ENCODE measurements around the gene RAB11A. TPM values are rescaled to one million over a fixed set of nuclear protein-coding genes. Genes with fewer than 3 reads are reported as not detected.

RAB11A gene
- total and polyA plus RNA-seq, 2 experiments from 2014 or later = 248 to 306 TPM

DNA sequence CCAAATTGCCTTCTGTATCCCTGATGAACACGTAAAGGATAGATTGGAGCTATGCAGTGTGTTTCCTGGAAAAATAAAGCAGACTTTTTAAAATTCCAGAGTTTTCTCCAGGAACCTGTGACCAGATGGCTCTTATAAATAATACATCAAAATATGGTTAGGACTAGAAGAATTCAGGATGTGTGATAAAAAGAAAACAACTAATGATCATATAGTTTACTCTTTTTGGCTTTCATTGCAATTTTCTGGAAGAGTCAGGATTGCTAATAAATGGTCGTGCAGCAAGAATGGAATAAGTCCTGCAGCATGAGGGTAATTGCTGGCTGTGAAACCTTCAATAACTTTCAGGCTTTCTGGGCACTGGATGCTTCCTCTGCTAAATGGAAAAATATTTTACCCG, 47.0 kb upstream of the RAB11A start:
- H3K4me1 ChIP-seq (ENCODE audit: insufficient read depth) = peaks cover 3% of the 10 kb centered on the region
- no peaks in the 10 kb centered on the region for H3K9me3 ChIP-seq (ENCODE audit: low read depth)
- no peaks in the 10 kb centered on the region for H3K9me2 ChIP-seq (replicated peaks; ENCODE audit: insufficient read depth)
- no peak overlapping the region for H3K27ac ChIP-seq
- no peak overlapping the region for H2AFZ ChIP-seq
- no peaks in the 10 kb centered on the region for H3K27me3 ChIP-seq
- DNase-seq (ENCODE audit: low spot score) = no peak
- no peak overlapping the region for H3K4me3 ChIP-seq
- H4K20me1 ChIP-seq (ENCODE audit: insufficient read depth, poor library complexity, severe bottlenecking) = no peaks in the 10 kb centered on the region
- TF ChIP-seq, protein P1, sequence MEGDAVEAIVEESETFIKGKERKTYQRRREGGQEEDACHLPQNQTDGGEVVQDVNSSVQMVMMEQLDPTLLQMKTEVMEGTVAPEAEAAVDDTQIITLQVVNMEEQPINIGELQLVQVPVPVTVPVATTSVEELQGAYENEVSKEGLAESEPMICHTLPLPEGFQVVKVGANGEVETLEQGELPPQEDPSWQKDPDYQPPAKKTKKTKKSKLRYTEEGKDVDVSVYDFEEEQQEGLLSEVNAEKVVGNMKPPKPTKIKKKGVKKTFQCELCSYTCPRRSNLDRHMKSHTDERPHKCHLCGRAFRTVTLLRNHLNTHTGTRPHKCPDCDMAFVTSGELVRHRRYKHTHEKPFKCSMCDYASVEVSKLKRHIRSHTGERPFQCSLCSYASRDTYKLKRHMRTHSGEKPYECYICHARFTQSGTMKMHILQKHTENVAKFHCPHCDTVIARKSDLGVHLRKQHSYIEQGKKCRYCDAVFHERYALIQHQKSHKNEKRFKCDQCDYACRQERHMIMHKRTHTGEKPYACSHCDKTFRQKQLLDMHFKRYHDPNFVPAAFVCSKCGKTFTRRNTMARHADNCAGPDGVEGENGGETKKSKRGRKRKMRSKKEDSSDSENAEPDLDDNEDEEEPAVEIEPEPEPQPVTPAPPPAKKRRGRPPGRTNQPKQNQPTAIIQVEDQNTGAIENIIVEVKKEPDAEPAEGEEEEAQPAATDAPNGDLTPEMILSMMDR (IDR thresholded peaks at IDR 0.05; ENCODE audit: poor library complexity) = no peak
- TF ChIP-seq EZH2 (IDR thresholded peaks at IDR 0.05; ENCODE audit: borderline replicate concordance) (no peak), EZH2phosphoT487 (IDR thresholded peaks at IDR 0.05; ENCODE audit: low read depth, severe bottlenecking, unreplicated experiment) (no peak)
- no peaks in the 10 kb centered on the region for H3K36me3 ChIP-seq (replicated peaks; ENCODE audit: insufficient read depth, low read depth)
- WGBS (ENCODE audit: low lambda C conversion rate, missing lambda C conversion rate) = 63% methylated on average over 3 of the region's 3 CpGs
- H3K4me2 ChIP-seq = no peak overlapping the region
- H3K79me2 ChIP-seq = no peaks in the 10 kb centered on the region

DNA sequence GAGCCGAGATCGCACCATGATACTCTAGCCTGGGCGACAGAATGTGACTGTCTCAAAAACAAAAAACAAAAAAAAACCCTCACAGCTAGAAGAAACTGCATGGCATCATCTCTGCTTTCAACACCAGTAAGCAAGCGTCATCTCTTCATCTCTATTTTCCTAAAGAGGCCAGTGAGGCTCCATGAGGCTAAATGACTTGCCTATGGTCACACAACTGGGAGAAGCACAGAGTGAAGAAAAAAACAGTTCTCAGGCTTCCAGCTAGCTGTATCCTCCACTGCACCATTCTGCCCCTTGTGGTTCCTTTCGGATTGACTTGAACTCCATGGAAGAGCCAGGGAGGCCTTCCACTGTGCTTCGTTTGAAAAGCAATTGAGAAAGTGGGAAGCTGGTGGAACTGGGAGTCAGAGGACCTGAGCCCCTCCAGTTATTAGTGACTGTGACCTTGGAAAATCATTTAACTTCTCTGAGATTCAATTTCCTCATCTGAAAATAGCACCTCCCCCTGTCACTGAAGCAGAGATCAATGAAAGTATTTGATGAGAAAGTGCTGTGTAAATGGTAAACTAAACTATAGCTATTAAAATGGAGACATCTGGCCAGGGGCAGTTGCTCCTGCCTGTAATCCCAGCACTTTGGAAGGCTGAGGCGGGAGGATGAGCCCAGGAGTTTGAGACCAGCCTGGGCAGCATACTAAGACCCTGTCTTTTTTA, 45.1 kb upstream of the RAB11A start:
- H3K4me3 ChIP-seq = no peak overlapping the region
- no peak overlapping the region for H3K4me2 ChIP-seq
- 64% methylated on average over 7 of the region's 7 CpGs for WGBS (ENCODE audit: low lambda C conversion rate, missing lambda C conversion rate)
- no peaks in the 10 kb centered on the region for H3K79me2 ChIP-seq
- peak overlapping the region; percentile 11 for H2AFZ ChIP-seq
- TF ChIP-seq, protein P1 (IDR thresholded peaks at IDR 0.05; ENCODE audit: poor library complexity) = peak; percentile 52
- no peak for TF ChIP-seq EZH2 (IDR thresholded peaks at IDR 0.05; ENCODE audit: borderline replicate concordance)
- TF ChIP-seq EZH2phosphoT487 (IDR thresholded peaks at IDR 0.05; ENCODE audit: low read depth, severe bottlenecking, unreplicated experiment) = no peak
- peaks cover 3% of the 10 kb centered on the region for H3K4me1 ChIP-seq (ENCODE audit: insufficient read depth)
- H3K27me3 ChIP-seq = no peaks in the 10 kb centered on the region
- no peaks in the 10 kb centered on the region for H3K36me3 ChIP-seq (replicated peaks; ENCODE audit: insufficient read depth, low read depth)
- no peaks in the 10 kb centered on the region for H4K20me1 ChIP-seq (ENCODE audit: insufficient read depth, poor library complexity, severe bottlenecking)
- no peaks in the 10 kb centered on the region for H3K9me2 ChIP-seq (replicated peaks; ENCODE audit: insufficient read depth)
- H3K9me3 ChIP-seq (ENCODE audit: low read depth) = no peaks in the 10 kb centered on the region
- peak; percentile 76 for DNase-seq (ENCODE audit: low spot score)
- H3K27ac ChIP-seq = no peak overlapping the region

GRCh38 chr15:65824941-65825544, 44.2 kb upstream of the RAB11A start:
- no peaks in the 10 kb centered on the region for H3K27me3 ChIP-seq
- H2AFZ ChIP-seq = no peak overlapping the region
- H3K4me2 ChIP-seq = no peak overlapping the region
- 73% methylated on average over 5 of the region's 5 CpGs for WGBS (ENCODE audit: low lambda C conversion rate, missing lambda C conversion rate)
- DNase-seq (ENCODE audit: low spot score) = no peak
- no peaks in the 10 kb centered on the region for H4K20me1 ChIP-seq (ENCODE audit: insufficient read depth, poor library complexity, severe bottlenecking)
- H3K9me2 ChIP-seq (replicated peaks; ENCODE audit: insufficient read depth) = no peaks in the 10 kb centered on the region
- no peak overlapping the region for H3K27ac ChIP-seq
- H3K36me3 ChIP-seq (replicated peaks; ENCODE audit: insufficient read depth, low read depth) = no peaks in the 10 kb centered on the region
- TF ChIP-seq, protein P1 (IDR thresholded peaks at IDR 0.05; ENCODE audit: poor library complexity) = no peak
- TF ChIP-seq EZH2 (IDR thresholded peaks at IDR 0.05; ENCODE audit: borderline replicate concordance) = no peak
- H3K9me3 ChIP-seq (ENCODE audit: low read depth) = no peaks in the 10 kb centered on the region
- H3K79me2 ChIP-seq = no peaks in the 10 kb centered on the region
- H3K4me1 ChIP-seq (ENCODE audit: insufficient read depth) = peaks cover under 1% of the 10 kb centered on the region
- no peak overlapping the region for H3K4me3 ChIP-seq

Measured in hepatocyte (in vitro differentiated cells).